Nephron (organoid): ENCODE results near the gene DYSF.

ENCODE experiments used
- H3K27ac Mint-ChIP-seq, 3 experiments: 2 replicates each; pipeline ENCODE4 v1.8.0; 2020; ENCODE audit warnings: mixed read lengths in 3 of 3, mild to moderate bottlenecking in 2 of 3, moderate library complexity in 1 of 3
- H3K27me3 Mint-ChIP-seq: 2 replicates; pipeline ENCODE4 v1.8.0; 2021; ENCODE audit warnings: low read depth, mild to moderate bottlenecking, moderate library complexity, mixed read lengths
- H3K36me3 Mint-ChIP-seq: 2 replicates; pipeline ENCODE4 v1.8.0; 2020; ENCODE audit warnings: low read depth, mixed read lengths
- H3K4me1 Mint-ChIP-seq: 2 replicates; pipeline ENCODE4 v1.8.0; 2020; ENCODE audit warnings: mixed read lengths
- H3K4me3 Mint-ChIP-seq, 3 experiments: 2 replicates each; pipeline ENCODE4 v1.8.0; 2020; ENCODE audit warnings: mild to moderate bottlenecking in 3 of 3, mixed read lengths in 3 of 3, moderate library complexity in 2 of 3
- H3K9me3 Mint-ChIP-seq: 2 replicates; pipeline ENCODE4 v1.8.0; 2020; ENCODE audit warnings: mixed read lengths
- TF ChIP-seq, protein P1 (sequence below), 3 experiments: fragments of 200-600 bp; sonication (generic); IDR thresholded peaks; one replicate each; pipeline ENCODE4 v1.5.0; 2021; ENCODE audit warnings: antibody characterized with exemption in 3 of 3; ENCODE audit not compliant: unreplicated experiment in 3 of 3

Gene DYSF

DNA sequence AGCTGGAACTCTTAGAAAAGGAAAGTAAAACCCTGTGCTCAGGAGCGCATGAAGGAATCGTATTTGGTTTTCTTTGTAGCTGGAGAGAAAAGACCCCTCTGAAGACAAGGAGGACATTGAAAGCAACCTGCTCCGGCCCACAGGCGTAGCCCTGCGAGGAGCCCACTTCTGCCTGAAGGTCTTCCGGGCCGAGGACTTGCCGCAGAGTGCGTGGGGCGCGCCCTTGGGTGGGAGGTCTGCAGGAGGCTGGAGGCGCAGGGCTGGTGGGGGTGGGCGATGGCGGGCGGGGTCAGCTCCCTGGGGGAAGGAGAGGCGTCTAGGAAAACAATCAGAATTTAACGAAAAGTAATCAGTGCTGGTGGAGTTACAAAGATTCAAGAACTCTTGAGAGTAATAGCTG is 72.8 kb downstream of the DYSF start:
- peaks cover 24% of the 10 kb centered on the region for H3K27me3 Mint-ChIP-seq
- no peak overlapping the region for H3K4me3 Mint-ChIP-seq
- TF ChIP-seq, protein P1, sequence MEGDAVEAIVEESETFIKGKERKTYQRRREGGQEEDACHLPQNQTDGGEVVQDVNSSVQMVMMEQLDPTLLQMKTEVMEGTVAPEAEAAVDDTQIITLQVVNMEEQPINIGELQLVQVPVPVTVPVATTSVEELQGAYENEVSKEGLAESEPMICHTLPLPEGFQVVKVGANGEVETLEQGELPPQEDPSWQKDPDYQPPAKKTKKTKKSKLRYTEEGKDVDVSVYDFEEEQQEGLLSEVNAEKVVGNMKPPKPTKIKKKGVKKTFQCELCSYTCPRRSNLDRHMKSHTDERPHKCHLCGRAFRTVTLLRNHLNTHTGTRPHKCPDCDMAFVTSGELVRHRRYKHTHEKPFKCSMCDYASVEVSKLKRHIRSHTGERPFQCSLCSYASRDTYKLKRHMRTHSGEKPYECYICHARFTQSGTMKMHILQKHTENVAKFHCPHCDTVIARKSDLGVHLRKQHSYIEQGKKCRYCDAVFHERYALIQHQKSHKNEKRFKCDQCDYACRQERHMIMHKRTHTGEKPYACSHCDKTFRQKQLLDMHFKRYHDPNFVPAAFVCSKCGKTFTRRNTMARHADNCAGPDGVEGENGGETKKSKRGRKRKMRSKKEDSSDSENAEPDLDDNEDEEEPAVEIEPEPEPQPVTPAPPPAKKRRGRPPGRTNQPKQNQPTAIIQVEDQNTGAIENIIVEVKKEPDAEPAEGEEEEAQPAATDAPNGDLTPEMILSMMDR (IDR thresholded peaks at IDR 0.05; ENCODE audit: unreplicated experiment in 3 of 3), result no peak
- H3K4me1 Mint-ChIP-seq, result no peaks in the 10 kb centered on the region
- no peak overlapping the region for H3K27ac Mint-ChIP-seq
- no peaks in the 10 kb centered on the region for H3K36me3 Mint-ChIP-seq
- H3K9me3 Mint-ChIP-seq, result peaks cover 2% of the 10 kb centered on the region

DNA sequence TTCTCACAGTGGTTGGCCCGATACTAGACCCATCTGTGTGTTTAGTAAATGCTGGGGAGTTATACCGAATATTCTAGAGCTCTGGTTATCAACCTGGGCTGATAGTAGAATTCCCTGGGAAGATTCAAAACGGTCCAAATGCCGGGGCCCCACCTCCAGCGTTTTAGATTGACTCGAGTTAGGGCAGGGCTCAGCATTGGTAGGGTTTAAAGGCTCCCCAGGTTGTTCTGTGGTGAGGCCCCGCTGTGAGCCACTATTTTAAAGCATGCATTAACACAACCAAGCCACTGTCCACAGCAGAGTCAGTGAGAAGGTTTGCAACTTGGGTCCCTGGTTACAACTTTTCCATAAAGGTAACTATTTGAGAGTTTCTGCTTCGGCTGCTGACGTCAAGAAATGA is 73.6 kb downstream of the DYSF start:
- H3K4me1 Mint-ChIP-seq, result no peaks in the 10 kb centered on the region
- TF ChIP-seq, protein P1 (IDR thresholded peaks at IDR 0.05; ENCODE audit: unreplicated experiment in 3 of 3), result no peak
- H3K27me3 Mint-ChIP-seq, result peaks cover 24% of the 10 kb centered on the region
- H3K9me3 Mint-ChIP-seq, result peaks cover 2% of the 10 kb centered on the region
- H3K27ac Mint-ChIP-seq, result no peak overlapping the region
- H3K36me3 Mint-ChIP-seq, result no peaks in the 10 kb centered on the region
- H3K4me3 Mint-ChIP-seq, result no peak overlapping the region

DNA sequence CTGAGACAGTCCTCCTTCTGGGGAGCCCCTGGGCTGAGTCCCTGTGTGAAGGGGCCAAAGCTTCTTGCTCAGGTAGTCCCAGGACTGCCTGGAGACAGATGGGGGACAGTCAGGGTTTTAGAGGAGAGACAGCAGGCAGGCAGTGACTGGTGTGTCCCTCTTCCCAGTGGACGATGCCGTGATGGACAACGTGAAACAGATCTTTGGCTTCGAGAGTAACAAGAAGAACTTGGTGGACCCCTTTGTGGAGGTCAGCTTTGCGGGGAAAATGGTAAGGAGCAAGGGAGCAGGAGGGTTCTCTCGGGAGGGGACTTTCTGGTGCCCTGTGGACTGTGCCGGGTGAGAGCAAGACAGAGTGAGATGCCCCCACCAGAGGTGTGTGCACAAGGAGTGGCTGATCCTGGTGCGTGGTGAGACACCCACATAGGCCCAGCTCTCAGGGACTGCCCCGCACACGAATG is 74.8 kb downstream of the DYSF start:
- TF ChIP-seq, protein P1 (IDR thresholded peaks at IDR 0.05; ENCODE audit: unreplicated experiment in 3 of 3), result no peak
- no peaks in the 10 kb centered on the region for H3K36me3 Mint-ChIP-seq
- peaks cover 28% of the 10 kb centered on the region for H3K27me3 Mint-ChIP-seq
- no peak overlapping the region for H3K4me3 Mint-ChIP-seq
- no peak overlapping the region for H3K27ac Mint-ChIP-seq
- no peaks in the 10 kb centered on the region for H3K9me3 Mint-ChIP-seq
- H3K4me1 Mint-ChIP-seq, result no peaks in the 10 kb centered on the region

DNA sequence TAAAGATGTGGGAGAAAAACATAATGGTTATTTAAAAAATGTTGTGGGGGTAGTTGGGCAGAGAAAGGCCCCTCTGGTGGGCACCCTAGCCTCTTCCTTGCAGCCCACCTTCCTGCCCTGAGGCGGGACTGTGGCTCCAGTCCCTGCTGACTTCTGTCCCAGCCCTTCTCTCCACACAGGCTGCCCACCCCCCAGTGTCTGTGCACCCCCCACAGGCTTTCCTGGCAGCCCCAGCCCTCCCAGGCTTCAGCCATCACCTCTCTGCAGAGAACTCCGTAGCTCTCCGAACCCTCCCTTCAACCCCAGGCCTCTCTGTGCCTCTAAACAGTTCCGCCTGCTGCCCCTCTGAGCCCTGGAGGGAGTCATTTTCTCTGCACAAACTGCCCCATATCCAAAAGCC is 75.4 kb downstream of the DYSF start:
- Mint-ChIP-seq H3K27ac (no peak overlapping the region), H3K4me1 (no peaks in the 10 kb centered on the region), H3K36me3 (no peaks in the 10 kb centered on the region), H3K27me3 (peaks cover 32% of the 10 kb centered on the region), H3K9me3 (no peaks in the 10 kb centered on the region), H3K4me3 (no peak overlapping the region)
- TF ChIP-seq, protein P1 (IDR thresholded peaks at IDR 0.05; ENCODE audit: unreplicated experiment in 3 of 3), result no peak

DNA sequence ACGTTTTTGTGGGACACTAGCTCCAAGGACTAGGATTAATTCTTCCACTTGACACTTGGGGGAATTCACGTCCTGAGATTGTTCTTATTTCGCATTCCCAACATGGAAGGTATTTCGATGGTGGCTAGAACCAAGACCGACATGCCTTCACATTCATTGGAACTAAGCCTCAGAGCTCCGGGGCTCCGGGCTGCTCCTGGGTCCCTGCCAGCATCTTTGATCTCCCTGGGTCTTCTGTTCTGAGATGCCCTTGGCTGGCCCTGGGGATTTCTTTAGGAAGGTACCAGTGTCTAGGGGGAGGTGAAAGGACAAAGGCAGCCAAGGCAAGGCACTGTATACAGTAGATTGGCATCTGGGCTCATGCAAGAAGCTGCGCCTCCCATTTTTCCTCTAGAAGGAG is 76.8 kb downstream of the DYSF start:
- Mint-ChIP-seq H3K4me1 (no peaks in the 10 kb centered on the region), H3K27me3 (peaks cover 30% of the 10 kb centered on the region), H3K4me3 (no peak overlapping the region), H3K9me3 (no peaks in the 10 kb centered on the region), H3K27ac (no peak overlapping the region), H3K36me3 (no peaks in the 10 kb centered on the region)
- TF ChIP-seq, protein P1 (IDR thresholded peaks at IDR 0.05; ENCODE audit: unreplicated experiment in 3 of 3), result no peak

DNA sequence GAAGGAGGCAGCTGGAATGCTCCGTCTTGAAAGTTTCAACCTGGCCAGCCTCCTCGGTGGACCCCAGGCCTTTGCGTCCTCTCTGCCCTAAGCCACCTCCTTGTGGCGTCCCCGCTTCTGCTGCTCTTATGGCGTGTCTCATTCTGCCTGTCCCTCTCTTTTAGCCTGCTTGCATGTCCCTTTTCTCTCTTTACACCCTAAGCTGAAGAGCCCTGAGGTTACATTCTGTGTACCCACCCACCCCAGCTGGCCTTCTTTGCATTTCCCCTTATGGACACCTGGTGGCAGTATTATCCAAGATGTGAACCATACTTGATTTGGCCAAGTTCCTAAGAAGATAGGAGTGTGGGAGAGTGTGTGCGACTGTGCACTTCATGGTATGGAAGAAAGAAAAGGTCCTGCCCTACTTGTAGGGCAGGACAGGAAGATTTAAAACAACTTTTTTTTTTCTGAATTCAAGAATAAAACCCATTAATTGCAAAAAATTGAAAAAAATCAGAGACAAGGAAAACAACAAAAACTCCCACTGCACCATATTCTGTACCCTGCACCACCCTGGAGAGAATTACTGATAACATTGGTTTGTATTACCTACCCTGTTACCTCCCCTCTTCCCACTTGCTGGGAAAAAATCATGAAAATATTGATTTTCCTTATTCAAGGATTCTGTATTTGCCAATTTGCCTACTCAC is 77.4 kb downstream of the DYSF start:
- Mint-ChIP-seq H3K27me3 (peaks cover 30% of the 10 kb centered on the region), H3K27ac (no peak overlapping the region), H3K4me3 (no peak overlapping the region), H3K4me1 (no peaks in the 10 kb centered on the region), H3K9me3 (no peaks in the 10 kb centered on the region), H3K36me3 (no peaks in the 10 kb centered on the region)
- TF ChIP-seq, protein P1 (IDR thresholded peaks at IDR 0.05; ENCODE audit: unreplicated experiment in 3 of 3), result peak; percentile 54 to 69 (median 68)
